ENCODE measurements around the gene TSPEAR.

The TSPEAR gene

GRCh38 chr21:44450999-44451398, 260.4 kb downstream of the TSPEAR start:
- intact Hi-C loops (cut with DNase I), result no loop called here
- DNase-seq, result peak in 6 of 10 donors; percentile 5 to 84 (median 13)

- intact Hi-C loops (cut with DNase I), result no loop called here
- DNase-seq, result peak in 7 of 10 donors; percentile 2 to 73 (median 20)
Measured at GRCh38 chr21:44450402-44450801, 261.0 kb downstream of the TSPEAR start.

GRCh38 chr21:44449473-44450363, 261.7 kb downstream of the TSPEAR start:
- peak in 7 of 10 donors; percentile 4 to 77 (median 18) for DNase-seq
- intact Hi-C loops (cut with DNase I), result no loop called here

- intact Hi-C loops (cut with DNase I), result no loop called here
- peak in 7 of 10 donors; percentile 4 to 84 (median 17) for DNase-seq
Measured at GRCh38 chr21:44448651-44449131, 262.7 kb downstream of the TSPEAR start.

Measured in posterior cingulate gyrus (tissue), 11 donors.